H1 (cell line): ENCODE measurements around the gene HPRT1. TPM values are rescaled to one million over a fixed set of nuclear protein-coding genes. Genes with fewer than 3 reads are reported as not detected.

Experiments used
- BACH1 ChIP-seq: IDR thresholded peaks from 2 replicates; pipeline ENCODE4 v1.6.1; 2012; ENCODE audit warnings: low read length, improper control_type of control experiment
- EGR1 ChIP-seq: IDR thresholded peaks from 2 replicates; pipeline ENCODE4 v1.6.1; 2011; ENCODE audit warnings: low read depth, low read length, borderline replicate concordance
- JUND ChIP-seq: IDR thresholded peaks from 2 replicates; pipeline ENCODE4 v1.6.1; 2011; ENCODE audit warnings: mild to moderate bottlenecking, improper control_type of control experiment, low read length
- MAFK ChIP-seq: IDR thresholded peaks from 2 replicates; pipeline ENCODE4 v1.6.1; 2012; ENCODE audit warnings: low read depth, mild to moderate bottlenecking, improper control_type of control experiment, low read length
- POU5F1 ChIP-seq: IDR thresholded peaks from 2 replicates; pipeline ENCODE4 v1.6.1; 2011; ENCODE audit warnings: low read depth, mild to moderate bottlenecking, low read length, moderate library complexity
- RFX5 ChIP-seq: IDR thresholded peaks from 2 replicates; pipeline ENCODE4 v1.6.1; 2011; ENCODE audit warnings: low read depth, low read length, improper control_type of control experiment, borderline replicate concordance
- RXRA ChIP-seq: IDR thresholded peaks from 2 replicates; pipeline ENCODE4 v1.6.1; 2011; ENCODE audit warnings: low read depth, mild to moderate bottlenecking, low read length, moderate library complexity; ENCODE audit not compliant: insufficient read depth
- SAP30 ChIP-seq: fragments of 300-600 bp; sonication (generic); IDR thresholded peaks from 2 replicates; pipeline ENCODE4 v1.7.1; 2012; ENCODE audit warnings: low read length, moderate library complexity, mild to moderate bottlenecking, inconsistent platforms; ENCODE audit not compliant: insufficient read depth, insufficient replicate concordance
- SIX5 ChIP-seq: IDR thresholded peaks from 2 replicates; pipeline ENCODE4 v1.6.1; 2011; ENCODE audit warnings: mild to moderate bottlenecking, low read depth, low read length
- SRF ChIP-seq: IDR thresholded peaks from 2 replicates; pipeline ENCODE4 v1.6.1; 2011; ENCODE audit warnings: mild to moderate bottlenecking, low read depth, low read length, moderate library complexity
- polyA plus RNA-seq, 7 experiments: library from polyadenylated mRNA; depleted of rRNA in 3 of 7; stranded (reverse) in 5 of 7; unstranded in 2 of 7; fragments of >200 nt in 5 of 7; fragments of 200-250 nt in 2 of 7; gene quantifications; 1 replicate in 5 of 7; 2 replicates in 1 of 7; 4 replicates in 1 of 7; pipeline versions ENCODE4 v1.2.1 to v1.2.3, GENCODE V29; 2011 to 2013; ENCODE audit warnings: missing spikeins in 2 of 7, mixed read lengths in 2 of 7
- total RNA-seq: library from RNA; stranded (reverse); fragmentation: NEBNext Ultra II Directional; extraction: Animal tissue kit (Norgen Biotek cat#: 25700); gene quantifications from 2 replicates; pipeline ENCODE4 v1.2.1, GENCODE V29; 2021
- TF ChIP-seq, protein P1 (sequence below): fragments of 300-600 bp; sonication (generic); IDR thresholded peaks from 2 replicates; pipeline ENCODE4 v1.7.1; 2012; ENCODE audit warnings: low read length, moderate library complexity, mild to moderate bottlenecking, inconsistent platforms; ENCODE audit not compliant: insufficient replicate concordance

HPRT1 gene
- total and polyA plus RNA-seq, 2 of the 8 experiments (the other 6 are each of a cell fraction or from before 2014, with no cell fraction given) = 16.9 to 49.5 TPM

DNA sequence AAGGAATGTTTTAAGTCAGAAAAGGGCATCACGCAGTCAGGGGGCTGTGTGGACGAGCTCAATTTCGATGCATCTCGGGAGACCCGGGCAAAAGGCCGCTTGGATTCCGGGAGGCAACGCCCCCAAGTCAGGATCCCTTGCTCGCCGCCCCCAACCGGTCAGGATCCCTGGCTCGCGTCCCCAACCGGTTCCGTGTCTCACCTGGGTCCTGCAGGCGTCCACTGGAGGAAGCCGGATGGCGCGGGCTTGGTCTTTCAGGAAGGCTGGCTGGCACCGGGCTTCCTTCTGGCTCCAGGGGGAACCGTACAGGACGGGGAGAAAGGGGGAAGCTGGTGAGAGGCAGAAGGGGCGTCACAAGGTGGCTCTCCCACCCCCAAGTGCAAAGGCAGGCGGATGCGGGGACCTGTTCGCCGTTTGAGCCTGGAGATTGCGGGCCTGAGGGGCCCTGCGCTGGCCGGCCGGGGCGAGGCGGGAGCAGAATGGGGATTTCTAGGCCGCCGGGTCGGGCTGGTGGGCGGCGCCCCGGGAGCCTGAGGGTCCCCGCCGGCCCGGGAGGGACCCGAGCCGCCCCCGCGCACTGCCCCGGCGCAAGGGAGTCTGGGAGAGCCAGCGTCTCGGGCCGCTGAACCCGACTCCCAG, 84.7 kb downstream of the HPRT1 start (continued):
- TF ChIP-seq, protein P1, sequence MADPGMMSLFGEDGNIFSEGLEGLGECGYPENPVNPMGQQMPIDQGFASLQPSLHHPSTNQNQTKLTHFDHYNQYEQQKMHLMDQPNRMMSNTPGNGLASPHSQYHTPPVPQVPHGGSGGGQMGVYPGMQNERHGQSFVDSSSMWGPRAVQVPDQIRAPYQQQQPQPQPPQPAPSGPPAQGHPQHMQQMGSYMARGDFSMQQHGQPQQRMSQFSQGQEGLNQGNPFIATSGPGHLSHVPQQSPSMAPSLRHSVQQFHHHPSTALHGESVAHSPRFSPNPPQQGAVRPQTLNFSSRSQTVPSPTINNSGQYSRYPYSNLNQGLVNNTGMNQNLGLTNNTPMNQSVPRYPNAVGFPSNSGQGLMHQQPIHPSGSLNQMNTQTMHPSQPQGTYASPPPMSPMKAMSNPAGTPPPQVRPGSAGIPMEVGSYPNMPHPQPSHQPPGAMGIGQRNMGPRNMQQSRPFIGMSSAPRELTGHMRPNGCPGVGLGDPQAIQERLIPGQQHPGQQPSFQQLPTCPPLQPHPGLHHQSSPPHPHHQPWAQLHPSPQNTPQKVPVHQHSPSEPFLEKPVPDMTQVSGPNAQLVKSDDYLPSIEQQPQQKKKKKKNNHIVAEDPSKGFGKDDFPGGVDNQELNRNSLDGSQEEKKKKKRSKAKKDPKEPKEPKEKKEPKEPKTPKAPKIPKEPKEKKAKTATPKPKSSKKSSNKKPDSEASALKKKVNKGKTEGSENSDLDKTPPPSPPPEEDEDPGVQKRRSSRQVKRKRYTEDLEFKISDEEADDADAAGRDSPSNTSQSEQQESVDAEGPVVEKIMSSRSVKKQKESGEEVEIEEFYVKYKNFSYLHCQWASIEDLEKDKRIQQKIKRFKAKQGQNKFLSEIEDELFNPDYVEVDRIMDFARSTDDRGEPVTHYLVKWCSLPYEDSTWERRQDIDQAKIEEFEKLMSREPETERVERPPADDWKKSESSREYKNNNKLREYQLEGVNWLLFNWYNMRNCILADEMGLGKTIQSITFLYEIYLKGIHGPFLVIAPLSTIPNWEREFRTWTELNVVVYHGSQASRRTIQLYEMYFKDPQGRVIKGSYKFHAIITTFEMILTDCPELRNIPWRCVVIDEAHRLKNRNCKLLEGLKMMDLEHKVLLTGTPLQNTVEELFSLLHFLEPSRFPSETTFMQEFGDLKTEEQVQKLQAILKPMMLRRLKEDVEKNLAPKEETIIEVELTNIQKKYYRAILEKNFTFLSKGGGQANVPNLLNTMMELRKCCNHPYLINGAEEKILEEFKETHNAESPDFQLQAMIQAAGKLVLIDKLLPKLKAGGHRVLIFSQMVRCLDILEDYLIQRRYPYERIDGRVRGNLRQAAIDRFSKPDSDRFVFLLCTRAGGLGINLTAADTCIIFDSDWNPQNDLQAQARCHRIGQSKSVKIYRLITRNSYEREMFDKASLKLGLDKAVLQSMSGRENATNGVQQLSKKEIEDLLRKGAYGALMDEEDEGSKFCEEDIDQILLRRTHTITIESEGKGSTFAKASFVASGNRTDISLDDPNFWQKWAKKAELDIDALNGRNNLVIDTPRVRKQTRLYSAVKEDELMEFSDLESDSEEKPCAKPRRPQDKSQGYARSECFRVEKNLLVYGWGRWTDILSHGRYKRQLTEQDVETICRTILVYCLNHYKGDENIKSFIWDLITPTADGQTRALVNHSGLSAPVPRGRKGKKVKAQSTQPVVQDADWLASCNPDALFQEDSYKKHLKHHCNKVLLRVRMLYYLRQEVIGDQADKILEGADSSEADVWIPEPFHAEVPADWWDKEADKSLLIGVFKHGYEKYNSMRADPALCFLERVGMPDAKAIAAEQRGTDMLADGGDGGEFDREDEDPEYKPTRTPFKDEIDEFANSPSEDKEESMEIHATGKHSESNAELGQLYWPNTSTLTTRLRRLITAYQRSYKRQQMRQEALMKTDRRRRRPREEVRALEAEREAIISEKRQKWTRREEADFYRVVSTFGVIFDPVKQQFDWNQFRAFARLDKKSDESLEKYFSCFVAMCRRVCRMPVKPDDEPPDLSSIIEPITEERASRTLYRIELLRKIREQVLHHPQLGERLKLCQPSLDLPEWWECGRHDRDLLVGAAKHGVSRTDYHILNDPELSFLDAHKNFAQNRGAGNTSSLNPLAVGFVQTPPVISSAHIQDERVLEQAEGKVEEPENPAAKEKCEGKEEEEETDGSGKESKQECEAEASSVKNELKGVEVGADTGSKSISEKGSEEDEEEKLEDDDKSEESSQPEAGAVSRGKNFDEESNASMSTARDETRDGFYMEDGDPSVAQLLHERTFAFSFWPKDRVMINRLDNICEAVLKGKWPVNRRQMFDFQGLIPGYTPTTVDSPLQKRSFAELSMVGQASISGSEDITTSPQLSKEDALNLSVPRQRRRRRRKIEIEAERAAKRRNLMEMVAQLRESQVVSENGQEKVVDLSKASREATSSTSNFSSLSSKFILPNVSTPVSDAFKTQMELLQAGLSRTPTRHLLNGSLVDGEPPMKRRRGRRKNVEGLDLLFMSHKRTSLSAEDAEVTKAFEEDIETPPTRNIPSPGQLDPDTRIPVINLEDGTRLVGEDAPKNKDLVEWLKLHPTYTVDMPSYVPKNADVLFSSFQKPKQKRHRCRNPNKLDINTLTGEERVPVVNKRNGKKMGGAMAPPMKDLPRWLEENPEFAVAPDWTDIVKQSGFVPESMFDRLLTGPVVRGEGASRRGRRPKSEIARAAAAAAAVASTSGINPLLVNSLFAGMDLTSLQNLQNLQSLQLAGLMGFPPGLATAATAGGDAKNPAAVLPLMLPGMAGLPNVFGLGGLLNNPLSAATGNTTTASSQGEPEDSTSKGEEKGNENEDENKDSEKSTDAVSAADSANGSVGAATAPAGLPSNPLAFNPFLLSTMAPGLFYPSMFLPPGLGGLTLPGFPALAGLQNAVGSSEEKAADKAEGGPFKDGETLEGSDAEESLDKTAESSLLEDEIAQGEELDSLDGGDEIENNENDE = no peak
- TF ChIP-seq EGR1 (peak; percentile 52; the same call in 1 of the 2 replicates), POU5F1 (no peak), RFX5 (no peak), JUND (no peak), SRF (no peak), RXRA (no peak), SAP30 (no peak), MAFK (no peak), SIX5 (no peak), BACH1 (no peak)
